Right forelimb (tissue), 1 donor: ENCODE results near the gene BTBD9.

Source experiments
- DNase-seq: peaks from one replicate; pipeline ENCODE4 v3.0.0-alpha.2; 2018

The BTBD9 gene

GRCh38 chr6:38639498-38640215 is at the start of gene BTBD9:
BTBD9 (minus strand) TSS chr6:38639929.
- DNase-seq: peak; percentile 93

DNA sequence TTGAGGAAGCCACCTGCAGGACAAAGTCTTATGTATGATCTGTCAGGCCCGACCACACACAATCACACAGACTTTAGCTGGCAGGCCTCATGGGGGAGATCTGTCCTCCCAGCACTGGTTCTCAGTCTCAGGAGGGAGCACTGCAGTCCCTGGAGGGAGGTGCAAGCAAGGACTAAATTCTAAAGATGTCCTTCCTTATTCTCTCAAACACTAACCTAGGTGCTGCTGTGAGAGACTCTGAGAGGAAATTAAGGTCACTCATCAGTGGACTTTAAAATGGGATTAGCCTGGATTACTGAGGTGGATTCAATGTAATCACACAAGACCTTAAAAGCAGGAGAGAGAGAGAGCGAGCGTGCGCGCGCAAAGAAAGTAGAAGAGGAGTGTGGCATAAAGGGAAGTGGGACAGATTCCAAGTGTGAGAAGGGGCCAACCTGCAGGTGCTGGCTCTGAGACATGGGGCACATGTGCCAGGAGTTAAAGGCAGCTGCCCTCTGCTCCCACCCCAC is 48.9 kb upstream of the BTBD9 start:
- DNase-seq: no peak

- DNase-seq: no peak
Measured at GRCh38 chr6:38687549-38687948, 47.8 kb upstream of the BTBD9 start.

GRCh38 chr6:38687043-38687353 is 47.3 kb upstream of the BTBD9 start:
- no peak for DNase-seq

GRCh38 chr6:38686270-38687042 is 46.7 kb upstream of the BTBD9 start:
- DNase-seq: no peak

DNA sequence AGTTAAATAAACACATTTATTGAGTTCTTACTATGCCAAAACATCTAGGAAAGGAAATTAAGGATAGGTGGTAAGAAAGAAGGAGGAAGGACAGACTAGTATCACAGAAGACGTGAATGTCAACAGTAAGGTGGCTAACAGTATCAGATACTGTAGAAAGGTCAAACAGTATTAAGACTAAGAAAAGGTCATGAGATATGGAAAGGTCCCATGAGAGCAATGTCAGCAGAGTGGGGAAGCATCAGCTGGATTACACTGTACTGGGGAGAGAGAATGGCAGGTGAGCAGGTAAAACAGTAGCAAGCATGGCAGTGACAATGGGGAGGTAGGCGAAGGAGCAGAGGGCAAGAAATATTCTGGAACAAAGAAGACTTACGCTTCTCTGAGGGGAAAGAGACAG is 45.2 kb upstream of the BTBD9 start:
- no peak for DNase-seq

- DNase-seq: no peak
Measured at GRCh38 chr6:38684237-38684636, 44.5 kb upstream of the BTBD9 start.

DNA sequence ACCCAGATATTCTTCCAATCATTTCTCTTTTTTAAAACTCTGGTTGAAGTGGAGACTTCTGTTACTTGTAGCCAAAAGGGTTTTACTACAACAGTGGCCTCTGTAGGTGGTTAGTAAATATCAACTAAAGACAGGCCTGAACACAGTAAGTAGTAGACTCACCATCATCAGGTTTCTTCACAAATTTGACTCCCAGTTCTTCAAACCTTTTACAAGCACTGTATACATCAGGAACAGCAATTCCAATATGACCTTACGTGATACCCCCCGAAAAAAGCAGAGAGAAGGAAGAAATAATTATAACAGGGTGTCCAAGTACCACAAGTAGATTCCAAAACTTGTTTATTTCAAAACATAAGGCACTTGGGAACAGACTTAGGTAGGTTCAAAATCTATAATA is 42.1 kb upstream of the BTBD9 start:
- DNase-seq: no peak

- DNase-seq: no peak
Measured at GRCh38 chr6:38679668-38680067, 39.9 kb upstream of the BTBD9 start.

GRCh38 chr6:38678178-38678760 is 38.5 kb upstream of the BTBD9 start:
- DNase-seq: no peak

DNA sequence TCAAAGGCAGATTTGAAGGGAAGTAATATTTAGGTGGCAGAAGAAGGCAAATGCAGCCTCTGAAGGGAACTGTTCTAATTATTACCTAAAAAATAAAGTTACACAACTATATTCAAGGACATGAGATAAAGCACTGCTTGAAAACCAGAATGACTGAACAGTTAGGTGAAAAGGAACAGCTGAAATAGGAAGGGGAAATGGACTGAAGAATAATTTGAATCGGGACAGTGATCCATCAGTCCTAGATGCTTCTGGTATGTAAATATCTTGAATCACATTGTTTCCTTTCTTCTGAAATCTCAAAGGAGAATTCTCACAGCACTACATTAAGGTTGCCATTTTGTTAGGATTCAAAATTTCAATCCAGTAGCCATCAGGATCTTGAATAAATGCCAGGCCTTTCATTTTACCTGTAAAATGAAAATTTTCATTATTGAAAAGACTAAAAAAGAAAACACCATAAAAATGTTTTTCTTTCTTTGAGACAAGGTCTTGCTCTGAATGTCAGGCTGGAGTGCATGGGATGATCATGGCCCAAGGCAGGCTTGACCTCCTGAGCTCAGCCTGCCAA is 37.3 kb upstream of the BTBD9 start:
- no peak for DNase-seq

GRCh38 chr6:38676236-38676973 is 36.7 kb upstream of the BTBD9 start:
- DNase-seq: no peak

DNA sequence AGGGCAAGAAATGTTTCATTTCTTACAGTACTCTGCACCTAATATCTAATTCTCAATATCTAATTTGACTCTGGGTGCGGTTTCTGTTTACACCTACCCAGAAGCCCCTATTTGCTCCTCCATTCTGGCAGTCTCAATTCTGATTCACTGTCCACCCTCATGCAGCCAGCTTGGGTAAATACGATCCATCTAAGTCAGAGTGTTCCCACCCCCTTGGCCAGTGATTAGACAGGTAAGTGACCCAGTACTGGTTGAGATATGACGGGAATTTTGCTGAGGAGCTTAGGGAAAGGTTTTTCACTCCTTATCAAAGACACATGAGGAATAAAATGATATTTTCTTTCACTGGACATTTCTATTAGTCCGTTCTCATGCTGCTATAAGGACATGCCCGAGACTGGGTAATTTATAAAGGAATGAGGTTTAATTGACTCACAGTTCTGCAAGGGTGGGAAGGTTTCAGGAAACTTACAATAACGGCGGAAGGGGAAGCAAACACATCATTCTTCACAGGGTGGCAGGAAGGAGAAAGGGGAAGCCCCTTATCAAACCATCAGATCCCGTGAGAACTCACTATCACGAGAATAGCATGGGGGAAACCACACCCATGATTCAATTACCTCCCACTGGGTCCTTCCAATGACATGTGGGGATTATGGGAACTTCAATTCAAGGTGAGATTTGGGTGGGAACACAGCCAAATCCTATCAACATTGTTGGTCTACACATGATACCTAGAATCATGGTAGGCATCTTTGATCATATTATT is 33.9 kb upstream of the BTBD9 start:
- no peak for DNase-seq

- DNase-seq: no peak
Measured at GRCh38 chr6:38671885-38672467, 32.2 kb upstream of the BTBD9 start.

GRCh38 chr6:38658418-38659167 is 18.9 kb upstream of the BTBD9 start:
- no peak for DNase-seq

DNA sequence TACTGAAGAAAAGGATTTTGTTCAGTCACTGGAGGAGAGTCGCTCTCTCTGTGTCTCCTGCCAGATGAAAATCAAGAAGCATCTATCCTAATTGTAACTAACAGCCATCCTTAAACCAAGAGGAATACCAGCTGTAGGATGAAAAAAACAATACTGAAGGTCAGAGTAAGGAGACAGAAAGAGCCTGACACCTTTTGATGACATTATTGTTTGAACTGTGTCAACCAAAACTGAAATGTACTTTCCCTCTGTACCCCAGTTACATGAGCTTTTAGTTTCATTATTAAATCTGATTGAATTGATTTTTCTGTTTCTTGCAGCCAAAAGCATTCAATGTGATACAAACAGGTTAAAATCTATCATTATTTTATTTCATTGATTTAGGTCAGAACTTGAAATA is 17.2 kb upstream of the BTBD9 start:
- DNase-seq: no peak

- DNase-seq: no peak
Measured at GRCh38 chr6:38654263-38654662, 14.5 kb upstream of the BTBD9 start.

DNA sequence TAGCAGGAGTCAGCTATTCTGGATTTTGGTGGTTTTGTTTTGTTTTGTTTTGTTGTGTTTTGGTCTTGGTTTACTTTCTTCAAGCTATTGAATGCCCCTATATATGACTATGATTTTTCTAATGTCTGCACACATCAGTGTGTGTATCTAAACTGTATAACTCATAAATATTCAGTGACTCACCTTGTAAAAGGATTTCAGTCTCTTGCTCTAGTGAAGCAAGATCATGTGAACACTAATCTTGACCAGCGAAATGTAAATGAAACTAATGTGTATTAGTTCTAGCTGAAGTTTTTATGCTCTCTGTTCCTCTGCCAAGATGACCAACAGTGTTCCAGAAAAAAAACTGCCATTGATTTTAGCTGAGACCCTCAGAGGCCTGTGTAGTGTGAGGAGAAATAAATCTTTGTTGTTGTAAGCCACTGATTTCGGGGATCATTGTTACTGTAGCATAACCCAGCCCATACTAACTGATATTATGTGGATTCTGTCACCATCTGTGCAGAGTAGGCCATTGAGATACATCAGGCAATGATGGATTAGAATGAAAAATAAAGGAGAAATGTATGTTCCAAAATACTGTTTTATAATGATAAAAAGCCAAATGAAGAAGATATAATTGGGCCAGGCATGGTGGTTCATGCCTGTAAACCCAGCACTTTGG is 11.5 kb upstream of the BTBD9 start:
- no peak for DNase-seq

DNA sequence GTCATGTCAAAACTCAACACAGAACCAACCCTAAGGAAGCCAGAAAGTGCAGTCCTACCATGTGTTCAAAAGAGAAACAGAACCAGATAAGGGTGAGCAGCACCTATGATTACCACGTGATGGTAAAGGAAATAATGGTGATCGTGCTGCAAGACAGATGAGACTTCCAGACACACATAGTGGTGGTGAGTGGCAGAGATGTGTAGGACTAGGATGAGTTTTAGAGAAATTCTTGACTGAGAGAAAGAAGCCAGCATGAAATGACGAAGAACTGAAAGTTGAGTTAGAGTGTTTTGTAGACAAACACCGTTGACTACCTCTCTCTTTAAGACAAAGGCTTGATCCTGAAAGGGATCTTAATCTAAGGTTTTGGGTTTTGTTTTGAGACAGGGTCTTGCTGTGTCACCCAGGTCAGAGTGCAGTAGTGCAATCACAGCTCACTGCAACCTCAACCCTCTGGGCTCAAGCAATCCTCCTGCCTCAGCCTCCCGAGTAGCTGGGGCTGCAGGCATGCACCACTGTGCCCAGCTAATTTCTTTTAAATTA is 10.6 kb upstream of the BTBD9 start:
- no peak for DNase-seq

- no peak for DNase-seq
Measured at GRCh38 chr6:38649744-38650143, 10.0 kb upstream of the BTBD9 start.
